HG03045 (cell line): Measurements from ENCODE around the gene CYP2S1.
"Not testable (repeated sequence)": the region's sequence is repeated elsewhere in the genome, so short reads cannot be mapped to it uniquely, and the experiment has no call there.

Experiments
- ATAC-seq: cut with Tn5 transposase; IDR thresholded peaks from one replicate; pipeline ENCODE4 v1.9.1; 2021; ENCODE audit warnings: mild to moderate bottlenecking, moderate library complexity; ENCODE audit not compliant: unreplicated experiment

Gene CYP2S1

DNA sequence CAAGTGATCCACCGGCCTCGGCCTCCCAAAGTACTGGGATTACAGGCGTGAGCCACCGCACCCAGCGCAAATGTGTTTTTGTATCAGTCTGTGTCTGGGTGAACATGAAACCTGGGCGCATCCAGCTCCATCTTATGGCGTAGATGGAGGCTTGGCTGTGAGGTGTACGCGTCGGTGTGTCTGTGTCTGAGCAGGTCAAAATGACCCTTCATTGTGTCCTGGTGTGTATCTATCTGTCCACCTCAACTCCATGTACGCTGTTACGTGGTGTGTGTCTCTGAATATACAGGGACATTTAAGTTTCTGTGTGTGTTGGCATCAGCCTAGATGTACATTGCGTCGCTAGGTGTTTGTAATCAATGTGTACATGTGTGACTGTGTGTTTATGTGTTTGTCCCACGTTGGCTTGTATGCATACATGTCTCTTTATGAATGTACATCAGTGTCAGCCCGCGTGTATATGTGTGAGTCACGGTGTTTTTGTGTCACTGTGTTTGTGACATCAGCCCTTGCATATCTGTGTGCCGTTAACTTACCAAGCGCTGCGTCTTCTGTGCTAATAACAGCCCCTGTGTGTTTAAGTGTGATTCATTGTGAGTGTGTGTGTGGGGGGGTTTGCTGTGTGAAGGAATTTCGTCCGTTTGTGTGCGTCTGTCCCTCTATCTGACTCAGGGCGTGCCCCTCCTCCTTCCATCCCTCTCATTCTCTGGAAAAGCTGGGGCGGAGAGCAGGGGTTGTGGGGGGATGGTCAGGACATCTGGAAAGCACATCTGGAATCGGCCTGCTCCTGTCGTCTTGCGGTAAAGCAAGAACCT lies 32.4 kb downstream of the CYP2S1 start:
- no peak for ATAC-seq

DNA sequence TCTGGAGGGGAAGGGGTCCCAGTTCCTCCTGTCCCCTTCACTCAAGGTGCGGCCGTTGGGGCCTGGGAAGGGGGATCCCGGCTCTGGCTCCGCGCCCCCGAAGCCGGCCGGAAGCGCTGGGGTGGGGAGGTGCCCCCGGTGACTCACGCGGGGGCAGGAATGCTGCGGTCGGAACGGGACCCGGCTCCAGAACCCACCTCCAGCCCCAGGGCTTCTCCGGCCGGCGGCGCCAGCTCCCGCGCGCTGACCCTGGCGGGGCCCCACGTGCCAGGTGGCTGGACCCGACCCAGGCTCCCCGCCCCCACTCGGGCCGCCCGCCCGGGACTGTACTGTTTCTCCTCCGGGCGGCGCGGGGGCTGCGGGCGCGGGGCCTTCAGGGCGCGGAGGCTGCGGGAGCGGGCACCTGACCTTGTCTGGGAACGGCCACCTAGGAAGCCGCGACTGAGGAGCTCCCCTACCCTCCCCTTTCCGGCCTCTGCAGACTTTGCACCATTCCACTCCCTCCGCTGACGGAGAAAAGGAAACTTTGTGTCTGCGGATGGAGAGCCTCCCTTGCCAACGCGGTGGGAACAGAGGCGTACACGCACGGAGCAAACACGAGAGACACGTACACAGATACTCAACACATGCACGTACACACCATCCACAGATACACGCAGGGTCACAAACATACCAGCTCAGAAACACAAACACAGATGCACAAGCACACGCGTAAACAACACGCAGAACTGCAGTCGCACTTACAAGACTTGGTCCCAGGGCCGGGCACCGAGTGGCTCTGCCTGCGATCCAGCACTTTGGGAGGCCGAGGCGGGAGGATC lies 33.2 kb downstream of the CYP2S1 start:
- ATAC-seq: no peak

- no peak for ATAC-seq
Observed at GRCh38 chr19:41226874-41227390, 33.9 kb downstream of the CYP2S1 start.

DNA sequence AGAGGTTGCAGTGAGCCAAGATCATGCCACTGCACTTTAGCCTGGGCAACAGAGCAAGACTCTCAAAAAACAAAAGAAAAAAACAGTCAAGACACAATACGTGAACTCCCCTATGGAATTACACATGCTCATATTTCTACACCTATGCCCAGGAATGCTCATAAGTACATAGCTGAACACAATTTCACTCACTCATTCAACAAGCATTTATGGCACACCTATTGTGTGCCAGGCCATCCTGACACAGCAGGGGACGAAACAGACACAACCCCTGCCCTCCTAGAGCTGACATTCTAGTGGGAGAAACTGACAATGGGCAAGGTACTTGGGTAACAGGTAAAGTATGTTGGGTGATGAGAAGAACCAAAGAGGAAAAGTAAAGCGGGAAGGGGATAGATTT lies 35.5 kb downstream of the CYP2S1 start:
- ATAC-seq: no peak

DNA sequence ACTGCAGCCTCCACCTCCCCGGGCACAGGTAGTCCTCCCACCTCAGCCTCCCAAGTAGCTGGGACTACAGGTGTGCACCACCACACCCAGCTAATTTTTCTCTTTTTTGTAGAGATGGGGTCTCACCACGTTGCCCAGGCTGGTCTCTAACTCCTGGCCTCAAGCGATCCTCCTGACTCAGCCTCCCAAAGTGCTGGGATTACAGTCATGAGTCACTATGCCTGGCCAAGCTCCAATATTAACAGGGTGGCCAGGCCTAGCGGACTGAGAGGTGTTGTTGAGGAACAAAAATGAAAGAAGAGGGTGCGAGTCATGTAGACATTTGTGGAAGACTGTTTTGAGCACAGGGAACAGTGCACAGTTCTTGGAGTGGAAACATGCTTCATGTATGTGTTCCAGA lies 36.3 kb downstream of the CYP2S1 start:
- ATAC-seq: not testable (repeated sequence)

- no peak for ATAC-seq
Observed at GRCh38 chr19:41230067-41230857, 37.2 kb downstream of the CYP2S1 start.

GRCh38 chr19:41232686-41233085 lies 39.7 kb downstream of the CYP2S1 start:
- no peak for ATAC-seq

GRCh38 chr19:41233748-41234240 lies 40.8 kb downstream of the CYP2S1 start:
- no peak for ATAC-seq

DNA sequence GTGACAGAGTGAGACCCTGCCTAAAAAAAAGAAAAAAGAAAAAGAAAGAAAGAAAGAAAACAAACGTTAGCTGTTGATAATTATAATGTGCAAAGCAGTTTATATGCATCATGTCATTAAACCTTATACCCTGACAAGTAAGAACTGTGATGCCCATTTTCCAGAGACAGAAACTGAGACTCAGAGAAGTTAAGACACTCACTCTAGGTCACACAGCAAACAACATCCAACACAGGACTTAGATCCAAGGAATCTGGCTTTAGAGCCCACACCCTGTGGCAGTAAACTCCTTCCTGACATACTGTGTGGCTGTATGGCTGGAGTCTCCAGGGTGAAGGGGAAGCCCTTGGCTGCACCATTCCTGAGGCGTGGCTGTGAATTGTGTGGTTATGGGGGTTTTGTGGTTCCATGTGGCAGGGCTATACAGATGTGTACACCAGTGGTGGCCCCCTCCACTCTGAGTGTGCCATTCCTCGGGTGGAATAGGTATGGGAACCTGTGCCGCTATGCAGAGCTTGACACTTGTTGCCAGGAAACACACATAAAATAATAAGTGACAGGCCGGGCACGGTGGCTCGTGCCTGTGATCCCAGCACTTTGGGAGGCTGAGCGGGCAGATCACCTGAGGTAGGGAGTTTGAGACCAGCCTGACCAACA lies 41.6 kb downstream of the CYP2S1 start:
- no peak for ATAC-seq

- no peak for ATAC-seq
Observed at GRCh38 chr19:41235480-41235879, 42.5 kb downstream of the CYP2S1 start.

GRCh38 chr19:41238244-41238643 lies 45.2 kb downstream of the CYP2S1 start:
- ATAC-seq: no peak

DNA sequence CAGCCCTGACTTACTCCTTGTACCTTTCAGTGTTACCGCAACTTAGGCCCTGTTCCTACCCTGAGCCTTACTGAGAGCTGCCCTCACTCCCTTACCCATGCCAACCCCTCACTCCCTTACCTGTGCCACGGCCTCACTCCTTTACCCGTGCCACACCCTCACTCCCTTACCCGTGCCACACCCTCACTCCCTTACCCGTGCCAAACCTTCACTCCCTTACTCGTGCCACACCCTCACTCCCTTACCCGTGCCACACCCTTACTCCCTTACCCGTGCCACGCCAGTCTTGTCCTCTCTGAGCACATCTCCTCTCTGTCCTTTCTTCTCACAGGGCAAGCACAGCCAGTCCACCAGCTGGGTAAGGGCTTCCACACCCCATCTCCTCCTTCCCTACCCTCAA lies 46.3 kb downstream of the CYP2S1 start:
- no peak for ATAC-seq

DNA sequence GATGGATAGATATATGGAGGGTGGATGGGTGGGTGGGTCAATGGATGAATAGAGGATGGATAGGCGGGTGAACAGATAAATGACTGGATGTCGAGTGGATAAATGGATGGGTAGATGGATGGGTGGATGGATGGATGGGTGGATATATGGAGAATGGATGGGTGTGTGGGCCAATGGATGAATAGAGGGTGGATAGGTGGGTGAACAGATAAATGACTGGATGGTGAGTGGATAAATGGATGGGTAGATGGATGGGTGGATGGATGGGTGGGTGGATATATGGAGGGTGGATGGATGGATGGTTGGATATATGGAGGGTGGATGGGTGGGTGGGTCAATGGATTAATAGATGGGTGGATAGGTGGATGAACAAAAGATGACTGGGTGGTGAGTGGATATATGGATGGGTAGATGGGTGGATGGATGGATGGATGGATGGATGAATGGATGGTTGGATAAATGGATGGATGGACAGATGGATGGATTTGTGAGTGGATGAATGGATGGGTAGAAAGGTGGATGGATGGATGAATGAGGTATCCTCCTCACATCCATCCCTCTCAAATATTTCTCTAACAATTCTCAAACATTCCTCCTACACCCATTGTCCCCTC lies 47.0 kb downstream of the CYP2S1 start:
- no peak for ATAC-seq

DNA sequence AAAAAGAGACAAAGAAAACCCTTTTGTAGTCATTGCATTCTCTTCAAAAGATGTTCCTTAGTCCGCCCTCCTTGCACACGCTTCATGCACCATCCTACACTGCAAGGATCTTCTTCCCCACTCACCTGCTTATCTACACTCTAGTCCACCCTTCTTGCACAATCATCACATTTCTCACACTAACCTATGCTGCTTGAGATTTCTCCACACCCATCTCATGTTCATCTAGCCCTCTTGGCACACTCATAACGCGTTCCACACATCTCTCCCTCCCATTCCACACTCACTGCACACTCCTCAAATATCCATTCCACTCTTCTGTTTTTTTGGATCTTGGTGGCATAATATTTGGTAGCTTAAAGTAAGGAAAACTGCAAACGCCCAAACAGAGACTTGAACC lies 48.8 kb downstream of the CYP2S1 start:
- ATAC-seq: no peak

- ATAC-seq: no peak
Observed at GRCh38 chr19:41244117-41244516, 51.1 kb downstream of the CYP2S1 start.

- no peak for ATAC-seq
Observed at GRCh38 chr19:41245843-41246242, 52.8 kb downstream of the CYP2S1 start.

GRCh38 chr19:41248895-41249294 lies 55.9 kb downstream of the CYP2S1 start:
- no peak for ATAC-seq

- ATAC-seq: no peak
Observed at GRCh38 chr19:41249707-41250423, 56.8 kb downstream of the CYP2S1 start.

DNA sequence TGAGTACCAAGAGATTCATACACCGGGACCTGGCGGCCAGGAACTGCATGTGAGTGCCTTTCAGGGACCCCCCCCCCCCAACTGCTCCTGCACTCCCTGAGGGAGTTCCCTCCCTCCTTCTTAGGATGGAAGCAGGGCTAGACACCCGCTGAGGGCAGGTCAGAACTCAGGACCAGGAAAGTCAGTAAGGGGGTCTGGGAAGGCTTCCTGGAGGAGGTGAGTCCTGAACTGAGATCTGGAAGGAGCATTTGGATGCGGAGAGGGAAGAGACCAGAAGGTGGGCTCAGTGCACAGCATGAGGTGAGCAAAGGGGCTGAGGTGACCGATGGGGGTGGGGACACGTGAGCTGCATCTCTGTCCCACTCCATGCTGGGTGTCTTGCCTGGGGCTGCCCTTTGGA lies 60.6 kb downstream of the CYP2S1 start:
- ATAC-seq: no peak
